WTC11 (cell line): ENCODE data around the gene ELOVL7. TPM values are rescaled to one million over a fixed set of nuclear protein-coding genes. Genes with fewer than 3 reads are reported as not detected.

ENCODE experiments used
- ATF1 ChIP-seq: sonication (generic); formaldehyde crosslinking; IDR thresholded peaks from 2 replicates; pipeline ENCODE4 v1.8.1; 2023; ENCODE audit warnings: mild to moderate bottlenecking, moderate library complexity, missing genetic modification reagents
- FOXP4 ChIP-seq: sonication (generic); formaldehyde crosslinking; IDR thresholded peaks from 2 replicates; pipeline ENCODE4 v1.8.0; 2022; ENCODE audit warnings: mild to moderate bottlenecking, missing genetic modification reagents
- HMGA2 ChIP-seq: fragments of 250-450 bp; sonication (Bioruptor Pico); IDR thresholded peaks from 2 replicates; pipeline ENCODE4 v1.4.0; 2021; ENCODE audit warnings: mild to moderate bottlenecking, moderate library complexity
- HMGXB4 ChIP-seq: sonication (generic); formaldehyde crosslinking; IDR thresholded peaks from 2 replicates; pipeline ENCODE4 v1.8.1; 2023; ENCODE audit warnings: mild to moderate bottlenecking, moderate library complexity, missing genetic modification reagents
- IRF2 ChIP-seq: sonication (generic); formaldehyde crosslinking; IDR thresholded peaks from 2 replicates; pipeline ENCODE4 v1.8.0; 2022; ENCODE audit warnings: low read depth, missing genetic modification reagents, borderline replicate concordance
- KAT7 ChIP-seq: sonication (generic); formaldehyde crosslinking; IDR thresholded peaks from 2 replicates; pipeline ENCODE4 v1.8.1; 2023; ENCODE audit warnings: missing genetic modification reagents, mild to moderate bottlenecking, borderline replicate concordance
- NFE2L1 ChIP-seq: sonication (generic); formaldehyde crosslinking; IDR thresholded peaks from 2 replicates; pipeline ENCODE4 v1.8.1; 2023; ENCODE audit warnings: missing genetic modification reagents
- PRRX2 ChIP-seq: fragments of 250-450 bp; sonication (Bioruptor Pico); IDR thresholded peaks from 2 replicates; pipeline ENCODE4 v1.8.0; 2021; ENCODE audit warnings: mild to moderate bottlenecking
- SMAD3 ChIP-seq: sonication (generic); formaldehyde crosslinking; IDR thresholded peaks from 2 replicates; pipeline ENCODE4 v1.8.0; 2022; ENCODE audit warnings: missing genetic modification reagents, mild to moderate bottlenecking, borderline replicate concordance
- STAT6 ChIP-seq: sonication (generic); formaldehyde crosslinking; conservative IDR thresholded peaks from 2 replicates; pipeline ENCODE4 v1.8.1; 2023; ENCODE audit warnings: mild to moderate bottlenecking, low read depth, missing genetic modification reagents, moderate library complexity
- TEAD1 ChIP-seq: sonication (generic); formaldehyde crosslinking; IDR thresholded peaks from 2 replicates; pipeline ENCODE4 v1.8.0; 2022; ENCODE audit warnings: mild to moderate bottlenecking, missing genetic modification reagents
- USF2 ChIP-seq: sonication (generic); formaldehyde crosslinking; IDR thresholded peaks from 2 replicates; pipeline ENCODE4 v1.8.1; 2023; ENCODE audit warnings: mild to moderate bottlenecking, missing genetic modification reagents, moderate library complexity
- ZNF121 ChIP-seq: sonication (generic); formaldehyde crosslinking; IDR thresholded peaks from 2 replicates; pipeline ENCODE4 v1.8.0; 2023; ENCODE audit warnings: missing genetic modification reagents
- ZNF396 ChIP-seq: fragments of 250-450 bp; sonication (Bioruptor Pico); IDR thresholded peaks from 2 replicates; pipeline ENCODE4 v1.8.0; 2021; ENCODE audit warnings: mild to moderate bottlenecking, moderate library complexity, borderline replicate concordance
- ZNF532 ChIP-seq: fragments of 250-450 bp; sonication (Bioruptor Pico); IDR thresholded peaks from 2 replicates; pipeline ENCODE4 v1.9.0; 2021; ENCODE audit warnings: mild to moderate bottlenecking, borderline replicate concordance
- total RNA-seq: library from RNA; stranded (reverse); gene quantifications from 3 replicates; pipeline ENCODE4 v1.2.3, GENCODE V29; 2021
- TF ChIP-seq, protein P1 (sequence below): sonication (generic); formaldehyde crosslinking; IDR thresholded peaks from 2 replicates; pipeline ENCODE4 v1.8.0; 2022; ENCODE audit warnings: mild to moderate bottlenecking, missing genetic modification reagents
- TF ChIP-seq, protein P2 (sequence below): fragments of 250-450 bp; sonication (Bioruptor Pico); IDR thresholded peaks from 2 replicates; pipeline ENCODE4 v1.9.0; 2021; ENCODE audit warnings: mild to moderate bottlenecking
- TF ChIP-seq, protein P3 (sequence below): sonication (generic); formaldehyde crosslinking; IDR thresholded peaks from 2 replicates; pipeline ENCODE4 v1.8.0; 2022; ENCODE audit warnings: mild to moderate bottlenecking, missing genetic modification reagents

The ELOVL7 gene
- total RNA-seq, 1 experiment from 2014 or later = 7.1 TPM

- TF ChIP-seq PRRX2 (CRISPR knock-in tag) = 0 out of 2 replicates have a peak, but pooled peaks have one; percentile 25
- TF ChIP-seq, protein P1, sequence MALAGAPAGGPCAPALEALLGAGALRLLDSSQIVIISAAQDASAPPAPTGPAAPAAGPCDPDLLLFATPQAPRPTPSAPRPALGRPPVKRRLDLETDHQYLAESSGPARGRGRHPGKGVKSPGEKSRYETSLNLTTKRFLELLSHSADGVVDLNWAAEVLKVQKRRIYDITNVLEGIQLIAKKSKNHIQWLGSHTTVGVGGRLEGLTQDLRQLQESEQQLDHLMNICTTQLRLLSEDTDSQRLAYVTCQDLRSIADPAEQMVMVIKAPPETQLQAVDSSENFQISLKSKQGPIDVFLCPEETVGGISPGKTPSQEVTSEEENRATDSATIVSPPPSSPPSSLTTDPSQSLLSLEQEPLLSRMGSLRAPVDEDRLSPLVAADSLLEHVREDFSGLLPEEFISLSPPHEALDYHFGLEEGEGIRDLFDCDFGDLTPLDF (CRISPR knock-in tag) = no peak
- TF ChIP-seq, protein P2, sequence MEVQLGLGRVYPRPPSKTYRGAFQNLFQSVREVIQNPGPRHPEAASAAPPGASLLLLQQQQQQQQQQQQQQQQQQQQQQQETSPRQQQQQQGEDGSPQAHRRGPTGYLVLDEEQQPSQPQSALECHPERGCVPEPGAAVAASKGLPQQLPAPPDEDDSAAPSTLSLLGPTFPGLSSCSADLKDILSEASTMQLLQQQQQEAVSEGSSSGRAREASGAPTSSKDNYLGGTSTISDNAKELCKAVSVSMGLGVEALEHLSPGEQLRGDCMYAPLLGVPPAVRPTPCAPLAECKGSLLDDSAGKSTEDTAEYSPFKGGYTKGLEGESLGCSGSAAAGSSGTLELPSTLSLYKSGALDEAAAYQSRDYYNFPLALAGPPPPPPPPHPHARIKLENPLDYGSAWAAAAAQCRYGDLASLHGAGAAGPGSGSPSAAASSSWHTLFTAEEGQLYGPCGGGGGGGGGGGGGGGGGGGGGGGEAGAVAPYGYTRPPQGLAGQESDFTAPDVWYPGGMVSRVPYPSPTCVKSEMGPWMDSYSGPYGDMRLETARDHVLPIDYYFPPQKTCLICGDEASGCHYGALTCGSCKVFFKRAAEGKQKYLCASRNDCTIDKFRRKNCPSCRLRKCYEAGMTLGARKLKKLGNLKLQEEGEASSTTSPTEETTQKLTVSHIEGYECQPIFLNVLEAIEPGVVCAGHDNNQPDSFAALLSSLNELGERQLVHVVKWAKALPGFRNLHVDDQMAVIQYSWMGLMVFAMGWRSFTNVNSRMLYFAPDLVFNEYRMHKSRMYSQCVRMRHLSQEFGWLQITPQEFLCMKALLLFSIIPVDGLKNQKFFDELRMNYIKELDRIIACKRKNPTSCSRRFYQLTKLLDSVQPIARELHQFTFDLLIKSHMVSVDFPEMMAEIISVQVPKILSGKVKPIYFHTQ = no peak
- TF ChIP-seq ATF1 (CRISPR knock-in tag) = no peak
- TF ChIP-seq HMGXB4 = peak; percentile 96; the same call in 1 of the 2 replicates
- TF ChIP-seq, protein P3, sequence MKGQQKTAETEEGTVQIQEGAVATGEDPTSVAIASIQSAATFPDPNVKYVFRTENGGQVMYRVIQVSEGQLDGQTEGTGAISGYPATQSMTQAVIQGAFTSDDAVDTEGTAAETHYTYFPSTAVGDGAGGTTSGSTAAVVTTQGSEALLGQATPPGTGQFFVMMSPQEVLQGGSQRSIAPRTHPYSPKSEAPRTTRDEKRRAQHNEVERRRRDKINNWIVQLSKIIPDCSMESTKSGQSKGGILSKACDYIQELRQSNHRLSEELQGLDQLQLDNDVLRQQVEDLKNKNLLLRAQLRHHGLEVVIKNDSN (CRISPR knock-in tag) = peak; percentile 56; the same call in 1 of the 2 replicates
- TF ChIP-seq ZNF396 = no peak
- TF ChIP-seq FOXP4 (CRISPR knock-in tag) = no peak
- TF ChIP-seq STAT6 (CRISPR knock-in tag) = no peak
- no peak for TF ChIP-seq HMGA2 (CRISPR knock-in tag)
- peak; percentile 82 for TF ChIP-seq USF2 (CRISPR knock-in tag)
- TF ChIP-seq KAT7 (CRISPR knock-in tag) = 0 out of 2 replicates have a peak, but pooled peaks have one; percentile 38
- TF ChIP-seq SMAD3 (CRISPR knock-in tag) = no peak
- no peak for TF ChIP-seq ZNF121
- no peak for TF ChIP-seq ZNF532
- no peak for TF ChIP-seq NFE2L1 (CRISPR knock-in tag)
- no peak for TF ChIP-seq IRF2 (CRISPR knock-in tag)
- no peak; the same call in 1 of the 2 replicates for TF ChIP-seq TEAD1 (CRISPR knock-in tag)
Measured at GRCh38 chr5:60843936-60844905, at the start of gene ELOVL7 (continued).
